ENCODE results near the gene CDC25B.
A peak's percentile ranks its signal among the peaks of the same experiment; 100 is the strongest.
"Not testable (repeated sequence)": the region's sequence is repeated elsewhere in the genome, so short reads cannot be mapped to it uniquely, and the experiment has no call there.

CDC25B gene

DNA sequence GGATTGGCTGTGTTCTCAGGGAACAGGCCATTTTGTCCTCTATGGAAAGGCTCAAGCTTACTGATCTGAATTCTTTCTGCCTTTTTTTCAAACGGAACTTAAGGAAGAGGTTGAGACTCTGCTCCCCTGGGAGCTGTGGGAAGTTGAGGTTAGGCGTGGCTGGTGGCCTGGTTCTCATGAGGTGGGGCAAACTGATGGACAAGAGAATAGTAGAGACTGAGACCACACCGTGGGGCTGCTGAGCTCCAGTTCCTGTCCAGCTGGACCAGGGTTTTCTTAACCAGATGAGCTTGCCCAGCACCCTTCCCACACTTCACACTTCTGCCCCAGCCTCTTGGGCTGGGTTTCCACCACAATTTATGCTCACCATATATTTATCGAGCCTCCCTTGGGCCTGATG lies 30.3 kb downstream of the CDC25B start:
- no peak for DNase-seq (ENCODE audit: low read depth in 3 of 3)

DNA sequence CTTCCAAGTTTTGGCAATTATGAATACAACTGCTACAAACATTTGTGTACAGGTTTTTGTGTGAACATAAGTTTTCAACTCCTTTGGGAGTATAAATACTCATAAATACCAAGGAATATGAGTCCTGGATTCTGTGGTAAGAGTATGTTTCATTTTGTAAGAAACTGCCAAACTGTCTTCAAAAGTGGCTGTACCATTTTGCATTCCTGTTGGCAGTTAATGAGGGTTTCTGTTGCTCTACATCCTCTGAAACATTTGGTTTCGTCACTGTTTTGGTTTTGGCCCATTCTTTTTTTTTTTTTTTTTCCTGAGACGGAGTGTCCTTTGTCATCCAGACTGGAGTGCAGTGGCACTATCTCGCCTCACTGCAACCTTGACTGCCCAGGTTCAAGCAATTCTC lies 32.7 kb downstream of the CDC25B start:
- no peak for DNase-seq (ENCODE audit: low read depth in 3 of 3)

GRCh38 chr20:3829891-3830290 lies 33.8 kb downstream of the CDC25B start:
- not testable (repeated sequence) for DNase-seq (ENCODE audit: low read depth in 3 of 3)

- DNase-seq (ENCODE audit: low read depth in 3 of 3) = no peak
Observed at GRCh38 chr20:3836132-3836531, 40.0 kb downstream of the CDC25B start.

GRCh38 chr20:3839328-3839727 lies 43.2 kb downstream of the CDC25B start:
- DNase-seq (ENCODE audit: low read depth in 3 of 3) = no peak

- not testable (repeated sequence) for DNase-seq (ENCODE audit: low read depth in 3 of 3)
Observed at GRCh38 chr20:3840201-3840600, 44.1 kb downstream of the CDC25B start.

DNA sequence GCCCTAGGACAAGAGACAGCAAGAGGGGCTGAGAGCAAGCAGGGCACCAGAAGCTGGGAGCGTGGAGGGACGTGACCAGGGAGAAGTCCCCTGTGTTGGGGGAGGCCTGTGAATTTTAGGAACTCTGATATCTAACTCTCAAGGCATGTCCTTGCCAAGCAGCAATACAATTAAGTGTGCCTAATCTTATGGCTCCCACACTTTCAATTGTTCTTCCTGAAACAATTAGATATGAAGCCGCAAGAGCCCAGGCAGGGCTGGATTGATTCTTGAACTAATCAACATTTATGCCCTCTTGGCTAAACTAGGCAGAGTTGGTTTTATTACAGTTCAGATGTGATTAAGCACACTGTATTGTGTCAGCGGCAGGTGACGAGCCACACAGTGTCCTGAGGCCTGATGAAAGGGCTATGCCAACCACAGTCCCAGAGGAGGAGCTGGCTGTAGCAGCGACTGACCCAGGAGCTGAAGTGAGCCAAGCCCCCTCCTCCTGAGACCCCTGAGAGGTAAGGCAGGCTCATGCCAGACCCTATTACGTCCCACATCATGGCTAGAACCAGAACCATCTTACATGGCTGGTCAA lies 46.3 kb downstream of the CDC25B start:
- no peak for DNase-seq (ENCODE audit: low read depth in 3 of 3)

DNA sequence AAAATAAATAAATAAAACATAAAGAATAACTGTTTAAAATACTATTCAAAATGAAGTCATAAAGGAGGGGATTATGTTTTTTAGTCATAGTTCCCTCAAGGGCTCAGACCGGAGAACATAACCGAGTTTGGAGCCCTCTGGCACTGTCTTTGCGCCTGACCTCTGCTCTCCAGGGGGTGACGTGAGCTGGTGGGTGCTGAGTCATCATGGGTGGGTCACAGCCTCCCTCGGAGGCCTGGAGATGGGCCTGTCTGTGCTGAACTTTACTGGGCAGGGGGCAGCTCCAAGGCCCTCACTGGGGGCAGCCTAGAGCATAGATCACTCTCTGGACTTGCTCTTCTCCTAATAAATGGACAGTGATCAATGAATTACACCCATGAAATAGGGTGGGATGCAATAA lies 47.4 kb downstream of the CDC25B start:
- DNase-seq (ENCODE audit: low read depth in 3 of 3) = no peak

DNA sequence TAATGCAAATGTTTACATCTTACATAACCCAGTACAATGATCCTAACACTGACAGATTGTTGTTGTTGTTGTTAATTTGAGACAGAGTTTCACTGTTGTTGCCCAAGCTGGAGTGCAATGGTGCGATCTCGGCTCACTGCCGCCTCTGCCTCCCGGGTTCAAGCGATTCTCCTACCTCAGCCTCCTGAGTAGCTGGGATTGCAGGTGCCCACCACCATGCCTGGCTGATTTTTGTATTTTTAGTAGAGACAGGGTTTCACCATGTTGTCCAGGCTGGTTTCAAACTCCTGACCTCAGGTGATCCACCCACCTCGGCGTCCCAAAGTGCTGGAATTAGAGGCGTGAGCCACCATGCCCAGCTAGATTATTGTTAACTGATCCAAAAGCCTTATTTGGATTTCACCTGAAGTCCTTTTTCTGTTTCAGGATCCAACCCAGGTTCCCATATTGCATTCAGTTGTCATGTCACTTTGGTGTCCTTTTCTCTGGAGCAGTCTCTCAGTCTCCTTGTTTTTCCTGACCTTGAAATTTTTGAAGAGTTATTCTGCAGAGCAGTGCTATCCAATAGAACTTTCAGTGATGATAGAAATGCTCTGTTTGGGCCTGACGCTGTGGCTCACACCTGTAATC lies 48.0 kb downstream of the CDC25B start:
- not testable (repeated sequence) for DNase-seq (ENCODE audit: low read depth in 3 of 3)

- DNase-seq (ENCODE audit: low read depth in 3 of 3) = peak in 1 of 3 experiments; percentile 26
Observed at GRCh38 chr20:3846378-3846739, 50.2 kb downstream of the CDC25B start.

GRCh38 chr20:3846740-3847428 lies 50.8 kb downstream of the CDC25B start, which contains the start of gene MAVS:
Gene MAVS (plus strand): TSS chr20:3846834. CDS start chr20:3854625, 7,791 bp downstream.
- peak; percentile 70 to 81 (median 71) for DNase-seq (ENCODE audit: low read depth in 3 of 3)

GRCh38 chr20:3847429-3847940 lies 51.4 kb downstream of the CDC25B start:
- no peak for DNase-seq (ENCODE audit: low read depth in 3 of 3)

GRCh38 chr20:3848565-3848964 lies 52.5 kb downstream of the CDC25B start:
- no peak for DNase-seq (ENCODE audit: low read depth in 3 of 3)

GRCh38 chr20:3854462-3854871 lies 58.4 kb downstream of the CDC25B start:
- no peak for DNase-seq (ENCODE audit: low read depth in 3 of 3)

All from stimulated activated CD4-positive, alpha-beta T cell treated with anti-CD3 and anti-CD28 coated beads, TNF-alpha, amount 100 ng/mL, for 4 hours (primary cell).